Measurements from ENCODE around the gene TECTA. TPM values are rescaled to one million over a fixed set of nuclear protein-coding genes. Genes with fewer than 3 reads are reported as not detected.
"Not testable (repeated sequence)": the region's sequence is repeated elsewhere in the genome, so short reads cannot be mapped to it uniquely, and the experiment has no call there.

TECTA gene
- total RNA-seq, 1 donor from 2014 or later, result 2.3 TPM

DNA sequence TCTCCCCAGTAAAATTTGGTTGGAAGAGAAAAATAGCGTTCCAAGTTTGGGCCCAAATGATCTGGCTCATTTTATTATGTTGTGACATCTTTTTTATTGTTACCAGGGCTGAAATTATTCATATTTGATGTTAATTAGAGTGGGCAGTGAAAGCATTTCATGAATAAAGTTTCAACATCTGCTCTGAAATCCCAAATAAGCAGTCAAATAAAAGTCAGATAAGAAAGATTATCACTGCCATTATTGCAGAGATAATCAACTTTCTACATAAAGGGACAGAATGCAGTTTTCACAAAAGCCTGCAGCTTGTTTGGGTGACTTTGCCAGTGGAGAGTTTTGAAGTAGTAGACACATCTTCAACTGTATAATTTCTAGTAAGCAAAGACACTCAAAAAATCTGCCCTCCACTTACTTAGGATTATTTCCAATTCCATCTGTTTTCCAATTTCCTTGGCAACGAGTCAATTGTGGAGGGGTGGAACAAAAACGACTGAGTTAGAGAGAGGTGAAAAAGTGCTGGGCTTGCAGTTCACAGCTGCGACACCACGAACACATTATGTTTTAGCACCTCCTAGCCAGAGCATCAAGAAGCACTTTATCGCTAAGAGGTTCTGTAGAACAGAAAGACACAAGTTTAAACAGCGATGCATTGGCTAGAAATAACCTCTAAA is 9.0 kb downstream of the TECTA start:
- TF ChIP-seq, protein P1, sequence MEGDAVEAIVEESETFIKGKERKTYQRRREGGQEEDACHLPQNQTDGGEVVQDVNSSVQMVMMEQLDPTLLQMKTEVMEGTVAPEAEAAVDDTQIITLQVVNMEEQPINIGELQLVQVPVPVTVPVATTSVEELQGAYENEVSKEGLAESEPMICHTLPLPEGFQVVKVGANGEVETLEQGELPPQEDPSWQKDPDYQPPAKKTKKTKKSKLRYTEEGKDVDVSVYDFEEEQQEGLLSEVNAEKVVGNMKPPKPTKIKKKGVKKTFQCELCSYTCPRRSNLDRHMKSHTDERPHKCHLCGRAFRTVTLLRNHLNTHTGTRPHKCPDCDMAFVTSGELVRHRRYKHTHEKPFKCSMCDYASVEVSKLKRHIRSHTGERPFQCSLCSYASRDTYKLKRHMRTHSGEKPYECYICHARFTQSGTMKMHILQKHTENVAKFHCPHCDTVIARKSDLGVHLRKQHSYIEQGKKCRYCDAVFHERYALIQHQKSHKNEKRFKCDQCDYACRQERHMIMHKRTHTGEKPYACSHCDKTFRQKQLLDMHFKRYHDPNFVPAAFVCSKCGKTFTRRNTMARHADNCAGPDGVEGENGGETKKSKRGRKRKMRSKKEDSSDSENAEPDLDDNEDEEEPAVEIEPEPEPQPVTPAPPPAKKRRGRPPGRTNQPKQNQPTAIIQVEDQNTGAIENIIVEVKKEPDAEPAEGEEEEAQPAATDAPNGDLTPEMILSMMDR (conservative IDR thresholded peaks at IDR 0.05), result no peak
- no peak overlapping the region for H3K27ac Mint-ChIP-seq
- peaks cover 6% of the 10 kb centered on the region for H3K4me1 Mint-ChIP-seq (ENCODE audit: unreplicated experiment)
- H3K4me3 Mint-ChIP-seq, result no peak overlapping the region
- H3K9me3 Mint-ChIP-seq, result no peaks in the 10 kb centered on the region
- no peak for DNase-seq (ENCODE audit: extremely low spot score, unreplicated experiment)
- peaks cover 28% of the 10 kb centered on the region for H3K27me3 Mint-ChIP-seq
- no peaks in the 10 kb centered on the region for H3K36me3 Mint-ChIP-seq

DNA sequence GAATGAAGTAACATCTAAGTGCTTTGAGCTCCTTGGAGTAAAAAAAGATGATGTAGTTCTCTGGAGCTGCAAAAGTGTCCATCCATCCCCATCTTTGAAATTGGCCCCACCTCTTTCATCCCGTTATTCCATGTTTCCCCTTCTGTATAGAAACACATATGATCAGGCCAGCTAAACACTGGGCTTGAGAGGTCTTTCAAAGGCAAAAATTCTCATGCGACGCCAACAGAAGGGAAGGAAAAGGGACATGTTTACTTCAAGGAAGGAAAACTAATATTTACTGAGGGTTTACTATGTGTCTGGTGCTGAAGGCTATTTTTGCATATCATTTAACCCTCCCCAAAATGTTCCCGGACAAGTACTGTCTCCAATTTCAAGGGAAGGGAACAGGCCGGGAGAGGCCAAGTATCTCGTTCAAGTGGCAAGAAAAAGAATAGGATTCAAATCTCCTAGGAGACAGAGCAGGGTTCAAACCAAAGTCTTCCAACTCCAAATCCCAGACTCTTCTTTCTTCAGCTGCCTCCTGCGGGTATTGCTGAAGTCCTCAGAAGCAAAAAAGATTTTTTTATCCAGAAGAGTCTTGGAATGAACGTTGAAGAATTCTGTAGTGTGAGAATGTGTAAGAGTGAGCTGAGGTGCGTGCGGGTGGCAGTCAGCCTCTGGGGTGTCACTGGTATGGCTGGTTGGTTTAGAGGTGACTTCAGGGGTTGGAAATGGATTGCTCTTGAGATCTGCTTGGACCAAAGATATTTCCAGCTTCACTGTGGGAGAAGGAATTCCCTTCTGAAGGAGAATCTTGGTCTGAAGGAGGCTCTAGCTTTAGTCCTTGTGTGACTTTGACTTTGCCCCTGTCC is 10.1 kb downstream of the TECTA start:
- peaks cover 28% of the 10 kb centered on the region for H3K27me3 Mint-ChIP-seq

DNA sequence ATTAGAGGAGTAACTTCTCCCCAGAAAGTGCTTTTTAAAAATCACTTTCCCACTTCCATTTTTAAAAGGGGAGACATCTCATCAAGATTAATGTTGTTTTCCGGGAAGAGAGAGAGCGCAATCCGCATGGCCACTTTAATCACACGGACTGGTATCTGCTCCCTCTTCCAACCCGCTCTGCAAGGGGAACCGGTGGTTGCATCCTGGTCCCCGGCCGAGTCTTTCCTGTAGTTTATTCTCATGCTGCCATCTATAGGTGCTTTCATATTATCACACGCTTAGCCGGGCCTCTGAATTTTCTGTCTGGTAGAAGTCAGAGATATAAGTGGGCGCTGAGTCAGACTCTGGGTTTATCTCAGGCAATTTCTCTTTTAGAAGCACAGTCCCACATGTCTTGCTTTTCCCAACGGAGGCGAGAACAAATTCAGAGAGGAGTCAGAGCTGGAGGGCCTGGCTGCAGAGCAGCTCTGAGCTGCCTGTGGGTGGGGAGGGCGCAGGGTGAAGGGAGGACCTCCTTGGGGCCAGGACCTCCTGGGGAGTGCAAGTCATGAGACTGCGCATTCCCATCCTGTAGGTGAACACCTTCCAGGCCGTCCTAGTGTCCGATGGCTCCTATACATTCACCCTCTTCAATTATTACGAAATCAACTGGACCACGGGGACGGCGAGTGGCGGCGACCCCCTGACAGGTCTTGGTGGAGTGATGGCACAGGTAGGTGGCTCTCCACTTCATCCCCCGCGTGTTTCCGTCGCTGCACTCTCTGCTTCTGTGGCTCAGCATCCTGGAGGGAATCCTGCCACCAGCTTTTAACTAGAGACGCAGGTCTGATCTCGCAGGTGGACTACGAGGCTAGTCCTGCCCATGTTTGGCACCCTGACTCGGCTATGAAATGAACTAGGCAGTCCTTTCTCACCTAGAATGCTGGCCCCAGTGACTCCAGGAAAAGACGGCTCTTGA is 11.7 kb downstream of the TECTA start:
- no peak overlapping the region for H3K4me3 Mint-ChIP-seq
- no peaks in the 10 kb centered on the region for H3K9me3 Mint-ChIP-seq
- no peaks in the 10 kb centered on the region for H3K36me3 Mint-ChIP-seq
- DNase-seq (ENCODE audit: extremely low spot score, unreplicated experiment), result no peak
- H3K4me1 Mint-ChIP-seq (ENCODE audit: unreplicated experiment), result peaks cover 6% of the 10 kb centered on the region
- H3K27me3 Mint-ChIP-seq, result peaks cover 28% of the 10 kb centered on the region
- H3K27ac Mint-ChIP-seq, result no peak overlapping the region
- TF ChIP-seq, protein P1 (conservative IDR thresholded peaks at IDR 0.05), result peak; percentile 75

More for the DNA sequence above, 10.1 kb downstream of the TECTA start:
- TF ChIP-seq, protein P1 (conservative IDR thresholded peaks at IDR 0.05), result no peak
- H3K9me3 Mint-ChIP-seq, result no peaks in the 10 kb centered on the region
- peaks cover 6% of the 10 kb centered on the region for H3K4me1 Mint-ChIP-seq (ENCODE audit: unreplicated experiment)
- H3K27ac Mint-ChIP-seq, result no peak overlapping the region
- H3K4me3 Mint-ChIP-seq, result no peak overlapping the region
- no peak for DNase-seq (ENCODE audit: extremely low spot score, unreplicated experiment)
- no peaks in the 10 kb centered on the region for H3K36me3 Mint-ChIP-seq

DNA sequence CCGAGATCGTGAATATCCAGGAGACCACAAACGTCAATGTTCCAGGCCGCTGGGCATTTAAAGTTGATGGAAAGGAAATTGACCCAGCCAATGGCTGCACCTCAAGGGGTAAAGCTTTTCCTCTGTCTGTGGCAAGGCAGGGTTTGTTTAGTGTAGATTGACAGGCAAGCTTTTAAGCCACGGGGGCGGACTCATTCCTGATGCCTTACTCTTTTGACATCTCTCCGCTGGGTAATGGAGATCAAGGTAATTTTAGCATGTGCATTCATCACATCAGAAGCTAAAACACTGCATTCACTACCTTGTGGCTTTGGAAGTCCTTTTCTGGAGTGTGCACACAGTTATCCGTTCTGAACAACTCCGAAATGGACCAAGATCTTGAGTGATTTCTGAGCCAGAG is 12.6 kb downstream of the TECTA start:
- peaks cover 6% of the 10 kb centered on the region for H3K4me1 Mint-ChIP-seq (ENCODE audit: unreplicated experiment)
- TF ChIP-seq, protein P1 (conservative IDR thresholded peaks at IDR 0.05), result no peak
- no peak for DNase-seq (ENCODE audit: extremely low spot score, unreplicated experiment)
- H3K4me3 Mint-ChIP-seq, result no peak overlapping the region
- H3K36me3 Mint-ChIP-seq, result no peaks in the 10 kb centered on the region
- no peak overlapping the region for H3K27ac Mint-ChIP-seq
- H3K9me3 Mint-ChIP-seq, result no peaks in the 10 kb centered on the region
- H3K27me3 Mint-ChIP-seq, result peaks cover 28% of the 10 kb centered on the region

DNA sequence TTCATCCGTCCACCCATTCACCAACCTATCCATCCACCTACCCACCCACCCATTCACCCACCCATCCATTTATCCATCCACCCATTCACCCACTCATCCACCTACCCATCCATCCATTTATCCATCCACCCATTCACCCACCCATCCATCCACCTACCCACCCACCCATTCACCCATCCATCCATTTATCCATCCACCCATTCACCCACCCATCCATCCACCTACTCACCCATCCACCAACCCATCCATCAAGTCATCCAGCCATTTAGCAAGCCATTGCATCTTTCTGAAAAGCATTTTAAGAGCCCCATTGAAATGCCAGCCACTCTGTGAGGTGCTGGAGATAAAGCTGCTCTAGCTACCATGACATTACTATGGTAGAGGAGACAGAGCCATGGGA is 14.0 kb downstream of the TECTA start:
- H3K4me1 Mint-ChIP-seq (ENCODE audit: unreplicated experiment); H3K4me3 Mint-ChIP-seq; H3K36me3 Mint-ChIP-seq; H3K27ac Mint-ChIP-seq; H3K9me3 Mint-ChIP-seq; DNase-seq (ENCODE audit: extremely low spot score, unreplicated experiment): not testable (repeated sequence)
- H3K27me3 Mint-ChIP-seq, result peaks cover 28% of the 10 kb centered on the region

Measured in type B pancreatic cell (in vitro differentiated cells).